ENCODE measurements around the gene SOS1.

GRCh38 chr2:38951766-38952165 is 169.1 kb downstream of the SOS1 start:
- TF ChIP-seq SUZ12 (IDR thresholded peaks at IDR 0.05; ENCODE audit: extremely low read depth, insufficient read depth, insufficient read length) (no peak), ZNF274 (IDR thresholded peaks at IDR 0.05; ENCODE audit: low read depth, low read length) (no peak), YY1 (IDR thresholded peaks at IDR 0.05; ENCODE audit: insufficient read depth, insufficient read length) (no peak)
